Peyer's patch (tissue), 4 donors: Measurements from ENCODE around the gene HPCAL1.

Experiments used
- POLR2A ChIP-seq, 2 donors: fragments of 450-650 bp; IDR thresholded peaks; one replicate each; pipeline ENCODE4 v1.5.1; 2017; ENCODE audit warnings: antibody characterized with exemption in 2 of 2, mild to moderate bottlenecking in 2 of 2, moderate library complexity in 2 of 2
- TF ChIP-seq, protein P1 (sequence below), 6 experiments: fragments of 450-650 bp in 4 of 6; fragments of 200-600 bp in 2 of 6; sonication (generic) in 1 of 6; IDR thresholded peaks; one replicate each; pipeline ENCODE4 v1.5.1; 2017 to 2019; ENCODE audit warnings: antibody characterized with exemption in 6 of 6, mild to moderate bottlenecking in 3 of 6, moderate library complexity in 1 of 6

DNA sequence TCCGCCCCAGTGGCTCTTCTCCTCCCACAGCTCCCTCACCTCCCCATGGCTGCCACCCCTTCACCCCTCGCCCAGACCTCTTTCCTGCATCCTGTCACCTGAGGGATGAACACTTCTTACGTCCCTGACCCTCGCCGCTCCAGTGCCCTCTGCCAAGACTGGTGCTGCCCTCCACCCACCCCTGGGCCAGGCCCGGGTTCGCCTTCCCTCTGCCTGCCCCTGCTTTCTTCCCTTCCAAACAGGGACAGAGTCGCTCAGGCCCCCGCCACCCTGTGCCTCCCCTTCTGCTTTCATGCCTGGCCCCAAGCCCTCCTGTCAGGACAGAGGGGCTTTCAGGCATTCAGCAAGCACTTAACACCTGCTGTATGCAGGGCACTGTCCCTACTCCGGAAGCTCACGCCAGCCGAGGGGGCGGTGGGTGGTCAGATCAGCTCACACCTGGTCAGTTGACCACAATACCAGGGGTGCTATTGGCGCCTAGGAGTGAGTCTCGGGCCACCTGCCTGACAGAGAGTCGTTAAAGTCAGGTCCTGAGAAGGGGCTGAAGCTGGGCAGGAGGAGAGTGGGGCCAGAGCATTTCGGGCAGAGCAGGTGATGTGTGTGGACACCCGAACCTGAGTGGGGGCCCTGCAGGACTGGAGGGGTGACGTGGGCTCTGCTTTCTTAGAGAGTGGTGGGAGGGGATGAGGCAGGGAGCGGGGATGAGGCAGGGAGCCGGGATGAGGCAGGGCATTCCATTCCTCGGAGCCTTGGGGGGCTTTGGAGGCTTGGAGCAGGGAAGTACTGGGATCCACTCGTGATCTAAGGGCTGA, 26.0 kb upstream of the HPCAL1 start:
- no peak for TF ChIP-seq POLR2A (IDR thresholded peaks at IDR 0.05)
- TF ChIP-seq, protein P1, sequence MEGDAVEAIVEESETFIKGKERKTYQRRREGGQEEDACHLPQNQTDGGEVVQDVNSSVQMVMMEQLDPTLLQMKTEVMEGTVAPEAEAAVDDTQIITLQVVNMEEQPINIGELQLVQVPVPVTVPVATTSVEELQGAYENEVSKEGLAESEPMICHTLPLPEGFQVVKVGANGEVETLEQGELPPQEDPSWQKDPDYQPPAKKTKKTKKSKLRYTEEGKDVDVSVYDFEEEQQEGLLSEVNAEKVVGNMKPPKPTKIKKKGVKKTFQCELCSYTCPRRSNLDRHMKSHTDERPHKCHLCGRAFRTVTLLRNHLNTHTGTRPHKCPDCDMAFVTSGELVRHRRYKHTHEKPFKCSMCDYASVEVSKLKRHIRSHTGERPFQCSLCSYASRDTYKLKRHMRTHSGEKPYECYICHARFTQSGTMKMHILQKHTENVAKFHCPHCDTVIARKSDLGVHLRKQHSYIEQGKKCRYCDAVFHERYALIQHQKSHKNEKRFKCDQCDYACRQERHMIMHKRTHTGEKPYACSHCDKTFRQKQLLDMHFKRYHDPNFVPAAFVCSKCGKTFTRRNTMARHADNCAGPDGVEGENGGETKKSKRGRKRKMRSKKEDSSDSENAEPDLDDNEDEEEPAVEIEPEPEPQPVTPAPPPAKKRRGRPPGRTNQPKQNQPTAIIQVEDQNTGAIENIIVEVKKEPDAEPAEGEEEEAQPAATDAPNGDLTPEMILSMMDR (IDR thresholded peaks at IDR 0.05), result no peak
